Cardiac fibroblast (primary cell): ENCODE measurements around the gene RHBDD1.

Experiments used
- DNase-seq, 2 donors: peaks; one replicate each; pipeline versions ENCODE4 v3.0.0 to v3.0.0-alpha.2; 2010; ENCODE audit warnings: low read depth in 2 of 2
- H3K4me3 ChIP-seq, 2 donors: replicated peaks in 1 of 2; 1 replicate in 1 of 2; 2 replicates in 1 of 2; pipeline ENCODE4 v1.5.1; 2011; ENCODE audit warnings: low read depth in 2 of 2, low read length in 2 of 2, mild to moderate bottlenecking in 2 of 2, moderate library complexity in 1 of 2
- CTCF ChIP-seq: IDR thresholded peaks from one replicate; pipeline ENCODE4 v1.5.1; 2011; ENCODE audit warnings: low read depth, mild to moderate bottlenecking, low read length, inconsistent platforms

The RHBDD1 gene

GRCh38 chr2:226906163-226906693, 70.4 kb downstream of the RHBDD1 start:
- no peak for DNase-seq
- no peak for TF ChIP-seq CTCF
- no peak overlapping the region for H3K4me3 ChIP-seq

GRCh38 chr2:226909126-226909525, 73.3 kb downstream of the RHBDD1 start:
- DNase-seq, result peak in 1 of 2 donors; percentile 21
- no peak for TF ChIP-seq CTCF
- no peak overlapping the region for H3K4me3 ChIP-seq

- no peak for DNase-seq
- TF ChIP-seq CTCF, result no peak
- no peak overlapping the region for H3K4me3 ChIP-seq
Observed at GRCh38 chr2:226909836-226910235, 74.0 kb downstream of the RHBDD1 start.

GRCh38 chr2:226910384-226910783, 74.5 kb downstream of the RHBDD1 start:
- DNase-seq, result no peak
- H3K4me3 ChIP-seq, result no peak overlapping the region
- no peak for TF ChIP-seq CTCF

GRCh38 chr2:226911932-226912331, 76.1 kb downstream of the RHBDD1 start:
- peak; percentile 44 to 52 for DNase-seq
- no peak for TF ChIP-seq CTCF
- no peak overlapping the region for H3K4me3 ChIP-seq

GRCh38 chr2:226913641-226914040, 77.8 kb downstream of the RHBDD1 start:
- H3K4me3 ChIP-seq, result no peak overlapping the region
- no peak for DNase-seq
- no peak for TF ChIP-seq CTCF

- DNase-seq, result peak; percentile 45 to 74
- no peak for TF ChIP-seq CTCF
- H3K4me3 ChIP-seq, result no peak overlapping the region
Observed at GRCh38 chr2:226915846-226916360, 80.0 kb downstream of the RHBDD1 start.
